SK-N-MC (cell line): ENCODE measurements around the gene BRD9.
"Not testable (repeated sequence)": the region's sequence is repeated elsewhere in the genome, so short reads cannot be mapped to it uniquely, and the experiment has no call there.

ENCODE experiments used
- DNase-seq: peaks from one replicate; pipeline ENCODE4 v3.0.0-alpha.2; 2011; ENCODE audit warnings: low read depth, low spot score
- H3K27ac ChIP-seq: fragments of 200-600 bp; sonication (generic); 2 replicates; pipeline ENCODE4 v1.5.1; 2016; ENCODE audit warnings: mixed run types
- H3K36me3 ChIP-seq: fragments of 200-600 bp; sonication (generic); 2 replicates; pipeline ENCODE4 v1.6.1; 2017; ENCODE audit warnings: antibody characterized with exemption, low read length, mixed read lengths; ENCODE audit not compliant: insufficient read depth
- H3K4me3 ChIP-seq: fragments of 200-600 bp; sonication (generic); 2 replicates; pipeline ENCODE4 v1.5.1; 2016
- H3K9ac ChIP-seq: fragments of 200-600 bp; sonication (generic); 2 replicates; pipeline ENCODE4 v1.8.0; 2017; ENCODE audit warnings: mixed run types, mixed read lengths; ENCODE audit not compliant: insufficient read length
- H3K9me3 ChIP-seq: fragments of 200-600 bp; sonication (generic); 2 replicates; pipeline ENCODE4 v1.6.1; 2017; ENCODE audit warnings: low read depth, mild to moderate bottlenecking, antibody characterized with exemption, low read length, moderate library complexity, mixed read lengths
- EZH2 ChIP-seq: fragments of 200-600 bp; sonication (generic); IDR thresholded peaks from one replicate; pipeline ENCODE4 v1.6.1; 2017; ENCODE audit warnings: antibody characterized with exemption
- FOXP2 ChIP-seq: optimal IDR thresholded peaks from 2 replicates; pipeline ENCODE3; 2011; ENCODE audit warnings: mild to moderate bottlenecking, moderate library complexity; ENCODE audit not compliant: insufficient read depth; ENCODE audit errors: extremely low read length, control extremely low read depth
- POLR2AphosphoS5 ChIP-seq: IDR thresholded peaks from 2 replicates; pipeline ENCODE4 v1.6.1; 2012; ENCODE audit warnings: mild to moderate bottlenecking, low read depth, low read length, borderline replicate concordance

Gene BRD9

DNA sequence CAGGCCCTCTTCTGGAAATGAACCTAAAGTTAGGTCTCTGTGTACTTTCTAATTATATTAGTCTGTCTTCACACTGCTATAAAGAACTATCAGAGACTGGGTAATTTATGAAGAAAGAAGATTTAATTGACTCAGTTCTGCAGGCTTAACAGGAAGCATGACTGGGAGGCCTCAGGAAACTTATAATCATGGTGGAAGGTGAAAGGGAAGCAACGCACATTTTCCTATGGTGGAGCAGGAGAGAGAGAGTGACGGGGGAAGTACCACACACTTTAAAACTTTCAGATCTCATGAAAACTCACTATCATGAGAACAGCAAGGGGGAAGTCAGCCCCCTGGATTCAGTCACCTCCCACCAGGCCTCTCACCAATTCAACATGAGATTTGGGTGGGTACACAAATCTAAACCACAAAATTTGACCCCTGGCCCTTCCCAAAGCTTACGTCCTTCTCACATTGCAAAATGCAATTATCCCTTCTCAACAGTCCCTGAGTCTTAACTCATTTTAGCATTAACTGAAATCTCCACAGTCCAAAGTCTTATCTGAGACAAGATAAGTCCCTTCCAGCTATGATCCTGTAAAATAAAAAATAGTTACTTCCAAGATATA is 40.8 kb upstream of the BRD9 start:
- H3K27ac ChIP-seq: no peak overlapping the region
- no peak for DNase-seq
- H3K4me3 ChIP-seq: no peak overlapping the region
- no peaks in the 10 kb centered on the region for H3K36me3 ChIP-seq
- no peaks in the 10 kb centered on the region for H3K9me3 ChIP-seq
- no peak for TF ChIP-seq FOXP2
- TF ChIP-seq POLR2AphosphoS5: no peak
- TF ChIP-seq EZH2: no peak
- no peak overlapping the region for H3K9ac ChIP-seq

DNA sequence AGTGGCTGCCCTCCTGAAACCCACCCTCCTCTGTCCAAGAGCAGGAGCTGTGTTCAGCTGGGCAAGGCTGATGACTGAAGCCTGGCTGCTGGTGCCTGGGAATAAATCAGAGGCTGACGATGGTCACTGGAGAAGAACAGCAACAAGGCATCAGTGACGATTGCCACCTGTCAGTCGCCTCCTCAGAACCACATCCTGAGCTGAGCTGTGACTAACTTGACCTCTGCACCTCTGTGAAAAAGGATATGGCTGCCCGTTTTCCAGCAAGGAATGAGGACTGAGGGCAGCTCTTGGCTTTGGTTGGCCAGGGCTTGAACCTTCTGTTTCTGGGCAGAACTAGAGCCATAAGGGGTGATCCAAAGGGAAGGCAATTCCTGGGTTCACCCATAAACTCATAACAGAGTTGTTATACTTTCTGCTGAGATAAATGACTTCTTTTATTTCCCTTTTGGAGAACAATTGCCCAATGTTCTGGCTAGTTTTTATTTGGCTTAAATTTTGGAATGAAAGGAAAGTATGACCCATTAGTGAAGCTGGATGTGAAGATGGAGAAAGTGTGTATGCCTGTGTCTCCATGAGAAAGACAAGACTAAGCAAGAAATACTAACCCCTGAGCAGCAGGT is 40.1 kb upstream of the BRD9 start:
- Histone ChIP-seq H3K27ac (no peak overlapping the region), H3K4me3 (no peak overlapping the region), H3K9ac (no peak overlapping the region), H3K36me3 (no peaks in the 10 kb centered on the region), H3K9me3 (no peaks in the 10 kb centered on the region)
- DNase-seq: no peak
- TF ChIP-seq FOXP2: no peak
- TF ChIP-seq EZH2: no peak
- no peak for TF ChIP-seq POLR2AphosphoS5

DNA sequence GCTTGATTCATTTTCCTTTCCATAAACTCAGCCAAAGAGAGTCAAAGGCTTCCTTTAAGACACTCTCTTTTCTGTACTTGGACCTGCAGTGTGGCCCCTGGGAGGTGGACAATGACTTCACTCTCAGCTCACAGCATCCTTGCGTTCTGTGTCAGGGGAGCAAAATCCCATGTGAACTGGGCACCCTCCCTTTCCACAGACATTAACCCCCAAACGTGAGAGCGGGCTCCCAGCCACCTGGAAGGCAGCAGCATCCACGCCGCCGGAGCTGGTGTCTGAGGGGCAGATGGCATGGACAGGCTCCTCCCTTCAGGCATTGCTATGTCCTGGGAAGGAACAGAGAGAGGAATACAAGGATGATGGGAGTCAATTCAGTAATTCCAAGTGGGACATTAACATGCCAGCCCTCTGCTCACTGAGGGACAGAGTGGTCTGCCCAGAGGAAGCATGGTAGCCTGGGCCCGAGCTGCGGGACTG is 39.6 kb upstream of the BRD9 start:
- H3K27ac ChIP-seq: no peak overlapping the region
- no peak overlapping the region for H3K4me3 ChIP-seq
- H3K9me3 ChIP-seq: no peaks in the 10 kb centered on the region
- no peak for TF ChIP-seq EZH2
- TF ChIP-seq POLR2AphosphoS5: no peak
- TF ChIP-seq FOXP2: no peak
- no peak for DNase-seq
- H3K36me3 ChIP-seq: no peaks in the 10 kb centered on the region
- no peak overlapping the region for H3K9ac ChIP-seq

DNA sequence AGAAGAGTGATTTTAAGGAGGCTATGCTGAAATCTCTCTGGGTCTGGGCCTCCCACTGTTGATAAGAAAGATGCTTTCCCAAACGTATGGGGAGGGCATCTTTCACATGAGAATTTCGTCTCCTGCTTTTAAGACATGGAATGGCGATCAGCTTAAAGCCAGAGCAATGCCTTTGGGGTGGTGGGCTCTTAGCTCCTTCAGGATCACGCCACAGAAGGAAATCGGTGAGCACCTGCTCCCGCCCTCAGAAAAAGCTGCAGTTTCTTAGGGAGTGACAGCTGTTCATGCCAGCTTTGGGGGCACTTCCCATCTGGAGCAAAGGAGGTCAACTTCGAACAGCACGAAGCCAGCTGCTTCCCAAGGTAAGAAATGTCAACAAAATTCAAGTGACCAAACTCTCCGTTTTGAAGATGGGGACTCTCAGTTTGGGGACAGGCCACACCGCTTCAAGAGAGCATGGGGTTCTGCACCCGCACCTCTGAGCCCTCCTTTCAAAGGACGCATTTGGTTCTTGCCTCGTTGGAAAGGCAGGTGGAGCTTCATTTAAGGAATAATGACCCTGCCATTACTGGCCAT is 39.1 kb upstream of the BRD9 start:
- TF ChIP-seq EZH2: no peak
- Histone ChIP-seq H3K9ac (no peak overlapping the region), H3K4me3 (no peak overlapping the region), H3K36me3 (no peaks in the 10 kb centered on the region), H3K9me3 (no peaks in the 10 kb centered on the region), H3K27ac (no peak overlapping the region)
- no peak for DNase-seq

DNA sequence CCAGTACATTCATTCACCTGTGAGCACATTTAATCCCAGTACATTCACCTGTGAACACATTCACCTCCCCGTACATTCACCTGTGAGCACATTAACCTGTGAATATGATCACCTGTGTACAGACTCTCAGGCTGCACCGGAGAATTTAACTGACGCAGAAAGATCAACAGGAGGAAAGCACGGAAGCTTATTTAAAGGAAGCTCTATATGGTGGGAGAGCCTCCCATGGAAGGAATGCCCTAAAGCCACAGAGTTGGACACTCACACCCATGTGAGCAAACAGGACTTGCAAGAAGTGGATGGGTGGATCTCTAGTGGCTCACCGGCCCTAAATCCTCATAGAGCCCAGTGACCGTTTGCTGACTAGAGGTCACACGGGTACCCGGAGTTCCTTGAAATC is 38.3 kb upstream of the BRD9 start:
- TF ChIP-seq FOXP2: no peak
- no peak for TF ChIP-seq EZH2
- TF ChIP-seq POLR2AphosphoS5: no peak
- Histone ChIP-seq H3K9me3 (no peaks in the 10 kb centered on the region), H3K9ac (no peak overlapping the region), H3K27ac (no peak overlapping the region), H3K36me3 (no peaks in the 10 kb centered on the region), H3K4me3 (no peak overlapping the region)
- no peak for DNase-seq

DNA sequence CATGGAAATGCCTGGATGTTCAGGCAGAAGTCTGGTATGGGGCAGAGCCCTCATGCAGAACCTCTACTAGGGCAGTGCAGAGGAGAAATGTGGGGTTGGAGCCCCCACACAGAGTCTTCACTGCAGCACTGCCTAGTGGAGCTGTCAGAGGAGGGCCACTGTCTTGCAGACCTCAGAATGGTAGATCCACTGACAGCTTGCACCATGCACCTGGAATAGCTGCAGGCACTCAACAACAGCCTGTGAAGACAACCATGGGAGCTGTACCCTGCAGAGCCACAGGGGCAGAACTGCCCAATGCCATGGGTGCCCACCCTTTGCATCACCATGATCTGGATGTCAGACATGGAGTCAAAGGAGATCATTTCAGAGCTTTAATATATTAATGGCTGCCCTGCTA is 37.0 kb upstream of the BRD9 start:
- no peak for DNase-seq
- H3K9me3 ChIP-seq: no peaks in the 10 kb centered on the region
- H3K27ac ChIP-seq: no peak overlapping the region
- no peak overlapping the region for H3K4me3 ChIP-seq
- no peaks in the 10 kb centered on the region for H3K36me3 ChIP-seq
- TF ChIP-seq FOXP2: no peak
- no peak for TF ChIP-seq EZH2
- no peak for TF ChIP-seq POLR2AphosphoS5
- no peak overlapping the region for H3K9ac ChIP-seq

DNA sequence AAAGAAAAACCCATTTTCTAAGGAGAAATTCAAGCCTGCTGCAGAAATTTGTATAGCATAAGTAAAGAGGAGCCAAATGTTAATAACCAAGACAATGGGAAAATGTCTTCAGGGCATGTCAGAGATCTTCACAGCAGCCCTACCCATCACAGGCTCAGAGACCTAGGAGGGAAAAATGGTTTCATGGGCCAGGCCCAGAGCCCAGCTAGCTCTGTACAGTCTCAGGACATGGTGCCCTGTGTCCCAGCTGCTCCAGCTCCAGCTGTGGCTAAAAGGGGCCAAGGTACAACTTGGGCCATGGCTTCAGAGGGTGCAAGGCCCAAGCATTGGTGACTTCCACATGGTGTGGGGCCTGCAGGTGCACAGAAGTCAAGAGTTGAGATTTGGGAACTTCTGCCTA is 36.6 kb upstream of the BRD9 start:
- not testable (repeated sequence) for H3K4me3 ChIP-seq, H3K36me3 ChIP-seq, H3K27ac ChIP-seq, H3K9me3 ChIP-seq, H3K9ac ChIP-seq, DNase-seq

DNA sequence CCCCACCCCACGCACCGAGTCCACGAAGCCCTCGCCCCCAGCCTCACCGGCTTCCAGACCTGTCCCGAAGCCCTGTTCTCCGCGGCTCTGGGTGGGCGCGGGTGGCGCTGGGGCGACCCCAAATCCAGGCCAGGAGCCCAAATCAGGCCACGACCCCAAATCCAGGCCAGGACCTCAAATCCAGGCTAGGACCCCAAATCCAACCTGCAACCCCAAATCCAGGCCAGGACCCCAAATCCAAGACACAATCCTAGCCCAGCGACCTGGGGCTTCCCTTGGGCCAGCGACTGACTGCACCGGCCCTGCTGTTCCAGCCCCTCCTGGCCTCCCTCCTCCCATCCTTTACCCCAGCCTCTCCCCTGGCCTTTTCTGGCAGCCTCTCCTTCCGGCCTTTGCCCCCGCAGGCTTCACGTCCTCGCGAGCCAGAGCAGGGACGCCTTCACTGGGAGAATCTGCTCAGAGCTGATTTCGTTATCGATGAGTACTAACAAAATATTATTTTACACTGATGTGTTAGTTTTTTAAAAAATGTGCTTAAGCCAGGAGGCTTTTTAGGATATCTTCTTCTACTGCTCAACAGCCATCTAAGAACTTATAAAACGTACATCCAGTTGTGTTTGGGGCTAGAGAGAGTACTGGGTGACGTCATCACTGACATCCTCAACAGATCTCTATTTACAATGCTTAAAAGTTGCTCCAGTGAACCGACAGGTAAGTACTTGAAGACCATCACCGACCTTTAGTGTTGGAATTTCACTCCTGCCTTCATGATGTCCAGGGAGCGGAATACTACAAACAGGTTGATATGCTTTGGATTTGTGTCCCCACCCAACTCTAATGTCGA is 34.8 kb upstream of the BRD9 start:
- DNase-seq: no peak

More for the DNA sequence above, 34.8 kb upstream of the BRD9 start:
- Histone ChIP-seq H3K9me3 (no peaks in the 10 kb centered on the region), H3K9ac (no peak overlapping the region), H3K4me3 (no peak overlapping the region), H3K36me3 (no peaks in the 10 kb centered on the region), H3K27ac (no peak overlapping the region)
- TF ChIP-seq POLR2AphosphoS5 (no peak), FOXP2 (no peak), EZH2 (no peak)
